ENCODE measurements around the gene HNRNPLL.

Gene HNRNPLL

GRCh38 chr2:38527338-38528007, 75.3 kb downstream of the HNRNPLL start:
- DNase-seq (ENCODE audit: low spot score), result no peak

GRCh38 chr2:38526195-38526594, 76.5 kb downstream of the HNRNPLL start:
- no peak for DNase-seq (ENCODE audit: low spot score)

GRCh38 chr2:38524580-38524979, 78.1 kb downstream of the HNRNPLL start:
- DNase-seq (ENCODE audit: low spot score), result no peak

- no peak for DNase-seq (ENCODE audit: low spot score)
Observed at GRCh38 chr2:38523728-38524437, 78.8 kb downstream of the HNRNPLL start.

GRCh38 chr2:38522754-38523349, 79.9 kb downstream of the HNRNPLL start:
- no peak for DNase-seq (ENCODE audit: low spot score)

GRCh38 chr2:38521835-38522234, 80.9 kb downstream of the HNRNPLL start:
- no peak for DNase-seq (ENCODE audit: low spot score)

- no peak for DNase-seq (ENCODE audit: low spot score)
Observed at GRCh38 chr2:38517284-38517683, 85.4 kb downstream of the HNRNPLL start.

- no peak for DNase-seq (ENCODE audit: low spot score)
Observed at GRCh38 chr2:38516526-38516925, 86.2 kb downstream of the HNRNPLL start.

- no peak for DNase-seq (ENCODE audit: low spot score)
Observed at GRCh38 chr2:38516122-38516521, 86.6 kb downstream of the HNRNPLL start.

- DNase-seq (ENCODE audit: low spot score), result no peak
Observed at GRCh38 chr2:38515155-38516074, 87.3 kb downstream of the HNRNPLL start.

- no peak for DNase-seq (ENCODE audit: low spot score)
Observed at GRCh38 chr2:38514603-38515154, 88.0 kb downstream of the HNRNPLL start.

GRCh38 chr2:38512211-38512610, 90.5 kb downstream of the HNRNPLL start:
- DNase-seq (ENCODE audit: low spot score), result no peak

Data from globus pallidus (tissue), 1 donor.